ENCODE results near the gene AIG1. TPM values are rescaled to one million over a fixed set of nuclear protein-coding genes. Genes with fewer than 3 reads are reported as not detected.

AIG1 gene
- total and polyA plus RNA-seq, 2 of the 4 experiments (the other 2 are of a cell fraction): 21.3 to 27.1 TPM

GRCh38 chr6:143267760-143268159 lies 207.1 kb downstream of the AIG1 start:
- TF ChIP-seq RCOR1 (IDR thresholded peaks at IDR 0.05; ENCODE audit: insufficient replicate concordance, low read length): no peak
- TF ChIP-seq MXI1 (IDR thresholded peaks at IDR 0.05; ENCODE audit: borderline replicate concordance, low read depth, low read length): no peak
- TF ChIP-seq, protein P1, sequence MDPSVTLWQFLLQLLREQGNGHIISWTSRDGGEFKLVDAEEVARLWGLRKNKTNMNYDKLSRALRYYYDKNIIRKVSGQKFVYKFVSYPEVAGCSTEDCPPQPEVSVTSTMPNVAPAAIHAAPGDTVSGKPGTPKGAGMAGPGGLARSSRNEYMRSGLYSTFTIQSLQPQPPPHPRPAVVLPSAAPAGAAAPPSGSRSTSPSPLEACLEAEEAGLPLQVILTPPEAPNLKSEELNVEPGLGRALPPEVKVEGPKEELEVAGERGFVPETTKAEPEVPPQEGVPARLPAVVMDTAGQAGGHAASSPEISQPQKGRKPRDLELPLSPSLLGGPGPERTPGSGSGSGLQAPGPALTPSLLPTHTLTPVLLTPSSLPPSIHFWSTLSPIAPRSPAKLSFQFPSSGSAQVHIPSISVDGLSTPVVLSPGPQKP (IDR thresholded peaks at IDR 0.05; ENCODE audit: borderline replicate concordance, low read depth, low read length): no peak
- no peak for TF ChIP-seq CEBPB (IDR thresholded peaks at IDR 0.05; ENCODE audit: low read depth, low read length)
- no peak for TF ChIP-seq MAZ (IDR thresholded peaks at IDR 0.05; ENCODE audit: borderline replicate concordance, low read depth, low read length)
- no peak for TF ChIP-seq CTCF (conservative IDR thresholded peaks at IDR 0.05; ENCODE audit: low read depth, low read length)
- no peak for TF ChIP-seq RAD21 (IDR thresholded peaks at IDR 0.05; ENCODE audit: low read length)
- WGBS, 2 experiments (ENCODE audit: extremely low coverage in 2 of 2, insufficient read length in 1 of 2): 100% methylated on average over 1 of the region's 2 CpGs; no CpG with 5 or more reads in 1 of the 2 experiments
- no peak overlapping the region for H3K23ac ChIP-seq (ENCODE audit: low read depth, low read length)
- H3K36me3 ChIP-seq (ENCODE audit: control insufficient read depth, insufficient read depth, low read length): no peaks in the 10 kb centered on the region
- no peak overlapping the region for H3K4ac ChIP-seq (ENCODE audit: low read depth, low read length)
- intact Hi-C loops (cut with micrococcal nuclease): no loop called here
- H2BK15ac ChIP-seq (ENCODE audit: low read depth, low read length): no peak overlapping the region
- no peak overlapping the region for H3K4me2 ChIP-seq (ENCODE audit: low read depth, low read length)
- no peak overlapping the region for H2BK20ac ChIP-seq (ENCODE audit: low read depth, low read length)
- H4K20me1 ChIP-seq (ENCODE audit: insufficient read depth, low read length): no peaks in the 10 kb centered on the region; the same call in 1 of the 2 replicates
- H2AFZ ChIP-seq (replicated peaks; ENCODE audit: low read length, poor library complexity): no peak overlapping the region
- dilution Hi-C loops (cut with HindIII; ENCODE audit: low sequenced_read_pairs, unreplicated experiment): no loop called here
- H3K9ac ChIP-seq (ENCODE audit: low read depth, low read length): no peak overlapping the region
- H2AK5ac ChIP-seq (ENCODE audit: low read depth, low read length): no peak overlapping the region
- no peak overlapping the region for H4K91ac ChIP-seq (ENCODE audit: insufficient read depth, low read depth, low read length)
- H2BK120ac ChIP-seq (ENCODE audit: low read depth, low read length): no peak overlapping the region
- no peak overlapping the region for H3K14ac ChIP-seq (replicated peaks; ENCODE audit: low read depth, low read length)
- H3K27ac ChIP-seq (ENCODE audit: insufficient read depth, low read length): no peak overlapping the region
- H3K27me3 ChIP-seq (ENCODE audit: control insufficient read depth, insufficient read depth, low read length): no peaks in the 10 kb centered on the region
- peaks cover 5% of the 10 kb centered on the region for H3K9me1 ChIP-seq (ENCODE audit: insufficient read depth, low read length)
- peaks cover 4% of the 10 kb centered on the region for H3K4me1 ChIP-seq (ENCODE audit: control insufficient read depth, insufficient read depth, low read length)
- H4K8ac ChIP-seq (ENCODE audit: low read depth in 2 of 2, low read length in 2 of 2): no peak overlapping the region
- DNase-seq: no peak
- ATAC-seq (ENCODE audit: low read depth): no peak
- no peak overlapping the region for H3K18ac ChIP-seq (ENCODE audit: low read depth, low read length)
- in situ Hi-C loops (cut with MboI; ENCODE audit: low sequenced_read_pairs): no loop called here
- H2AK9ac ChIP-seq (replicated peaks; ENCODE audit: low read depth, low read length, poor library complexity): no peak overlapping the region
- no peak overlapping the region for H3K4me3 ChIP-seq (ENCODE audit: insufficient read depth, low read depth, low read length)
- no peak overlapping the region for H3K56ac ChIP-seq (ENCODE audit: extremely low read depth, insufficient read depth, low read length)
- BruUV-seq (replicated peaks): no TSS peak
- H3K9me3 ChIP-seq (ENCODE audit: control insufficient read depth, insufficient read depth, low read length): no peaks in the 10 kb centered on the region
- H2BK5ac ChIP-seq (ENCODE audit: low read depth, low read length, poor library complexity, severe bottlenecking): no peak overlapping the region
- no peak overlapping the region for H4K5ac ChIP-seq (ENCODE audit: low read depth, low read length)
- H3K79me1 ChIP-seq (ENCODE audit: low read depth in 1 of 2, low read length in 2 of 2): no peaks in the 10 kb centered on the region
- CTCF ChIA-PET: interaction anchor here (1.4 kb wide), 1 partner anchor 12 kb away, joined by 5 read pairs; no protein-coding TSS in a partner anchor
- POLR2A ChIA-PET (ENCODE audit: unreplicated experiment): no interaction called here
